ENCODE results near the gene CYP1A1.
"Not testable (repeated sequence)": the region's sequence is repeated elsewhere in the genome, so short reads cannot be mapped to it uniquely, and the experiment has no call there.

Gene CYP1A1

DNA sequence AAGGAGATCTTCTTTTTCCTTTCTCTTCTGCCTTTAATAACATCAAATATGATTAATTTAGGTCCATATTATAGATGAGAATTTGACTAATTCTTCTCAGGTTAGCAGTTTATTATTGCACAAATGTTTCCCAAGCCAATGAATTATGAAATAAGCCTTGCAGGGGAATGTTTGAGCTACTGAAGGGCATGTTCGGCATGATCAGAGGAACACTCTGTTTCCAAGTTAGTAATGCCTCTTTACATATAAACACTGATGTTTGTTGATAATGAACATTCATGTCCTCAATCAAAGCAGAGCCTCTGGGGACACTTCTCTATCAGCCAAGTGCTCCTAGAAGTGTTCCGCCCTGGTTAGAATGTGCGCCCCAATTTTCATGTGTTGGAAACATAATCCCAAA is 10.0 kb upstream of the CYP1A1 start:
- no peak for DNase-seq

DNA sequence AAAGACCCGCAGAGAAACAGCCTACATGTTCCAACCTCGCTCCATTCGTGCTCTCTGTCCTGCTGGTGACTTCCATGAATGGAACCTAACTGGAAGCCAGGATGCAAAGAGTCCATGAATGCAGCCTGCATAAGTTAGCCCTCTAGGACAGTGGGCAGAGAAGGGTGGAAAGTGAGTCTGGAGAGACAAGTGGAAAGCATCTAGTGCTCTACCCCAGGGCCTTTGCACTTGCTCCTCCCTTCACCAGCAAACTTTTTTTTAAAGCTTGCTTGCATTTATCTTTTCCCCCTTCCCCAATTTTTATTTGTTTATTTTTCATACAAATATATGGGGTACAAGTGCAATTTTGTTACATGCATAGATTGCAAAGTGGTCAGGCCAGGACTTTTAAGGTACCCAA is 7.9 kb upstream of the CYP1A1 start:
- DNase-seq, result no peak

DNA sequence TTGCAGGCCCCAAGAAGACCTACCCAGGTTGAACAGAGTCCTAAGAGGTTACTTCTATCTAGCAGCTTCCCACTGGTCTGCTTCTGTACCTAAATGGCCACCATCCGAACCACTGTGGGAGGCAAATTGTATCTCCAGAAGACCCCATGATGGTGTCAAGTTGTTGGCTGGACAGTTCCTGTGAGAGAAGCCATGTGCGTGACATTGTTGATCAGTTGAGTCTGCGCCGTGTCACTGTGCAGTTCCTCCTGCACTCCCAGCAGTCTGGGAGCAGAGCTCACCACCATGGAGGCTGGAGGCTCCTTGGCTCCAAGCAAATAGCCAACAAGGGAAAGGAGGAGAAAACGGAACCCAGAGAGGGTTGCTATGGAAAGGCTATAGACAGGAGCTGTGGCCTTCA is 7.5 kb upstream of the CYP1A1 start:
- no peak for DNase-seq

DNA sequence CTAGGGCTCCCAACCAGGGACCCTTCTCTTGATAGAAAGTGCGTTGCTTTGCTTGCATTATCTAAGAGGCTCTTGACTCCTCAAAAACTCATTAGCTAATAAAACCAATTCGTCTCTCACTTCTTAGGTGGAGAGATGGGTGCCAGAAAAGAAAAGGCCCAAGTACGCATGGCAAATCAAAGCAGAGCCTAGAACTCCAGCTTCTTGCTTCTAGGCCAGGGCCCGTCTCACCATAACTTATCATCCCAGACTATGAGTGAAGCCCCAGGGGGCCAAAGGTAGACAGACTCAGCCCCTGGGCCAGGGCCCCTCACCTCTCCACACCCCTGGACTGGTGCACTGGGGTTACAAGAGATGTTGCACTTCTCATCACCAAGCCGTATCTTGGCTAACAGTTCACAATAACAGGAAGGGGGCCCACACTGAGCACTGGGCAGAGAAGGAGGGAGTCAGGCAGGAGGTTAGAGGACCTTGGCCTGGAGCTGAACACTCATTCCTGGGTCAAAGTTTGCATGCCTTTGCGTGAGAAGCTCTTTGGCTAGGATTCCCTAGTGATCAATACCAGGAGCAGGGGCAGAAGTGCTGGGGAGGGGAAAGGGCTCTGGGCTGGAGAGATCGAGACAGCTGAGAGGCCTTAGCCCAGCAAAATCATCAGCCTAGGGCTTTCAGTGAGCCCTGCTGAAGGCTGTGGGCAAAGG is 5.4 kb upstream of the CYP1A1 start:
- DNase-seq, result no peak

DNA sequence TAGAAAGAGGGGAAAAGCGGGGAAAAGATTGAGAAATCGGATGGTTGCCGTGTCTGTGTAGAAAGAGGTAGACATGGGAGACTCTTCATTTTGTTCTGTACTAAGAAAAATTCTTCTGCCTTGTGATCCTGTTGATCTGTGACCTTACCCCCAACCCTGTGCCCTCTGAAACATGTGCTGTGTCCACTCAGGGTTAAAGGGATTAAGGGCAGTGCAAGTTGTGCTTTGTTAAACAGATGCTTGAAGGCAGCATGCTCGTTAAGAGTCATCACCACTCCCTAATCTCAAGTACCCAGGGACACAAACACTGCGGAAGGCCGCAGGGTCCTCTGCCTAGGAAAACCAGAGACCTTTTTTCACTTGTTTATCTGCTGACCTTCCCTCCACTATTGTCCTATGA is 4.0 kb upstream of the CYP1A1 start:
- DNase-seq, result not testable (repeated sequence)

DNA sequence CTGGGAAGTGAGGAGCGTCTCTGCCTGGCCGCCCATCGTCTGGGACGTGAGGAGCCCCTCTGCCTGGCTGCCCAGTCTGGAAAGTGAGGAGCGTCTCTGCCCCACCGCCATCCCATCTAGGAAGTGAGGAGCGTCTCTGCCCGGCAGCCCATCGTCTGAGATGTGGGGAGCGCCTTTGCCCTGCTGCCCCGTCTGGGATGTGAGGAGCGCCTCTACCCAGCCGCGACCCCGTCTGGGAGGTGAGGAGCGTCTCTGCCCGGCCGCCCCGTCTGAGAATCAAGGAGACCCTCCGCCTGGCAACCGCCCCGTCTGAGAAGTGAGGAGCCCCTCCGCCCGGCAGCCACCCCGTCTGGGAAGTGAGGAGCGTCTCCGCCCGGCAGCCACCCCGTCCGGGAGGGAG is 3.4 kb upstream of the CYP1A1 start:
- DNase-seq, result not testable (repeated sequence)

DNA sequence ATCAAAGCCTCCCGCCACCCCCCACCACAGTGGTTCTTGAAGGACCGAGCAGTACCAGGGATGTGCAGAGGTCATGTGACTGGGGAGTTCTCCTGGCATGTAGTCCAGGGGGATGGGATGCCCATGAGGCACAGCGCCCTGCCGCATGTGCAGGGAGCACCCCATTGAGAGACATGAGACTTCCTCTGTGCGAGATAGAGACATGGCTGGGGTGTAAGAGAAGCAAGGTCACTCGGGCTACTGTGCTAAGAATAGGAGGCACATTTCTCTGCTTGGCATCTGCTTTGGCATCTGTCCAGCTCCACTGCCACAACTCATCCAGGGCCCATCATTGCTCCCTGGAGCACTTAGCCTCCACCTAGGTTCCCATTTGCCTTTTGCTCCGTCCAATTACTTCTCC is 2.4 kb upstream of the CYP1A1 start:
- DNase-seq, result no peak

DNA sequence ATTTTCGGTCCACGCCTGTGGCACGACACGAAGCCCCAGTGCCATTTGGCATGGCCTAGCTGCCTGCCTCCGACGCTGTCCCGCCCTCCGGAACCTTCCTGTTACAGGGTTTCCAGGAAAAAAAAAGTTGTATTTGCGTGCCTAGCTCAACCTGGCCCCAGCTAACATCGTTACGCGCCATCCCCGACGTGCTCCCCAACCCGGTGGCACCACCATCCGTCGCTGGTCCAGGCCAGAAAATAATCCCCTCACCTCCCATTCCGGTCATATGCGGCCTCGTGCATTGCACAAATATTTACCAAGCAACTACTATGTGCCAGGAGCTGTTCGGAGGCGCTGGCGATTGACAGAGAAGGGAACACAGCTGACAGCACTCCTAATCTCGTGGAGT is 1.4 kb upstream of the CYP1A1 start:
- DNase-seq, result no peak

DNA sequence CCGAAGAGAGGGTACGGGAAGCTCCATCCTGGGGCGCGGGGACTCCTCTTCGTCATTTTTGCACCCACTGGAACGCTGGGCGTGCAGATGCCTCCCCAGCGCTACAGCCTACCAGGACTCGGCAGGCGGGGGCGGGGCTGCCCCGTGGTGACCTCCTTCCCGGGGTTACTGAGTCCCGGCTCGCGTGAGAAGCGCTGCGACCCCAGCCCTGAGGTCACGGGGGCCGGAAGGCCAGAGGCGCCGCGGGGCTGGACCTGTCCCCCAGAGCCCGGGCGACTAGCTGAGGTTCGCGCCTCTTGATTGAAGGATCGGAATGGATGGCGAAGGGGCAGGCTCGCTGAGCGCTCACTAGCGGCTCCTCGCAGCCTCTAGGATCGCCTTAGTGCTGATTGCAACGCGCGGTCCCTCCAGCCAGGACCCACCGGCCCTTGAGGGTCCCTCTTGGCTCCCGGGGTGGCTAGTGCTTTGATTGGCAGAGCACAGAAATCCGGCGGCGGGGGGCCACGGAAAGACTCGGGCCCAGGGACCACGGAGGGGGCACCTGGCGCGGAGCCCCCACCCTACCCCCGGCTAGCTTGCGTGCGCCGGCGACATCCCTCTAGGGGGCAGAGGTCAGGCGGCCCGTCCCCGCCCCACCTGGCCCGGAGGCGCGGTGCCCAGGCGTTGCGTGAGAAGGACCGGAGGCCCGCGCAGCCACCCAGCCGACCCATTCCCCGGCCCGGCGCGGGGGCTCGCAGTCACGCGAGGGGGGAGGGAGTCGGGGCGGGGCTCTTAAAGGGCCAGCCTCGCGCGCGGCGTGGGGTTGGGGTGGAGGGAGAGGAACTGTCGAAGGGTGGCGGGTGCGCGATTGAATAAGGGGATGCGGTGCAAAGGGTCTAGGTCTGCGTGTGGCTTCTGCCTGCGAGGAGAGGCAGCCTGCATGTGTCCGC is 781 bp upstream of the CYP1A1 start:
- peak in 1 of 2 donors; percentile 42 for DNase-seq

DNA sequence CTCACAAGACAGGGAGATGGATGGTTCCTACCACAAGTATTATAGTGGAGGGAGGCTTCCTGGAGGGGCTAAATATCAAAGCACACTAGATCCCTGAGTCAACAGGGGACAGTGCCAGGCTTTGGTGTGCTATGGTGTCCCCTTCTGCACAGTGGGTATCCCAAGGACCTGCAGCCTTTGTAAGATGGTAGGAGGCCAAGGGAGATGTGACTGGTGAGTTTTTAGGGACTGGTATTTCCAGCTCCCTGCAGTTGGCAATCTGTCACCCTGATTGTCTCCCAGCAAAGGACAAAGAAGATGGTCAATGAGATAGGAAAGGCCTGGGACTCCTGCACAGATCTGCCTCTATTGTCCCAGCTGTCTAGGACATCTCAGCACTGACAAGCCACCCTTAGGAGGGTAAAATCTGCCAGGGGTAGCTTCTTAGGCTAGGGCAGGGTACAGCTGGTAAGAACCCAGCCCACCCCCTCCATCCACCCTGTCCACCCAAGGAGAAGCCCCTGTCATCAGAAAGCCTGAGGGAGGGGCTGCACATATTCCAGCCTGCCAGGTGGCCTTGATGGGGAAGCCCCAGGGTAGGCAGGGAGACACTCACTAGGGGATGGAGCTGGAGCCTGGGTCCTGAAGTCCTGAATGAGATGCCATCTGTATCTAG is 631 bp downstream of the CYP1A1 start:
- DNase-seq, result no peak

DNA sequence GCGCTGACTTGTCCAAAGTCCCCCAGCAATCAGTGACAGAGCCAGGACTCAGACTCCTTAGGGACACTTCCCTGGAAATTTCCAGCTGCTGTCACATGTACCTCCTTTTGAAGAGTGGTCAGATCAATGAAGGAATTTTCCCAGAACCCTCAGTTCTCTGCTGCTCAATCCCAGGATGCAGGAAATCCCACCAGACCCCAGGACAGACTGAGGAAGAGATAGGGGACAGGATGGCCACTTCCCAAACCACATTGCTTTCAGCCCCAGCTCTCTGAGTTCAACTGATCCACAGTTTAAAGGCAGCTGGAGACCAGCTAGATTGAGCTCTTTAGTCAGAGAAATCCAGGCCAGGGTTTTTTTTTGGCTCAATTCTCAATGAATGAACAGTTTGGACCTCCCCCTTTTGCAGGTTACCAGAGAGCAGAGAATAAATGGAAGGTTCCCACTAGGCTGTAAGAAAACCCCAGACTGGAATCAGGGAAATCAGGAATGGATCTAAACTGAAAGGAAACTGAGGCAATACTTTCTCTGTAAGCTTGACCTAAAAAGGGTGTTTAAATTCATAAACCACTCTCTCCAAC is 1.5 kb downstream of the CYP1A1 start:
- no peak for DNase-seq

DNA sequence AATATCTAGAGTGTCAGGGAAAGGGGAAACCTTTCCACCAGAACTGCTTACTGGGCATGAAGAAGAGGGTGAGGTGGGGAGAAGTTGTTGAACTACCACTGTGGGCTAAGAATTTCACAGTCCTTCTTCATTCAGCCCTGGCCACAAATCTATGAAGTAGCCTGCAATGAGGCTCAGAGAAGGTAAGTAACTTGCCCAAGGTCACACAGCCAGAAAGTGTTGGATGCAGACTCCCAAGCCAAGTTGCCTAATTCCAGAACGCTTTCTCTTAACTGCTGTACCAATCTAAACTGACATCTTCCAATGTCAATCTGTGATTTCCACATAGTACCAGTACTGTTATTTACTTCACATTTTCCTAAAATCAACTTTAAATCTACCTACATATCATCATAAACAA is 2.1 kb downstream of the CYP1A1 start:
- DNase-seq, result no peak

DNA sequence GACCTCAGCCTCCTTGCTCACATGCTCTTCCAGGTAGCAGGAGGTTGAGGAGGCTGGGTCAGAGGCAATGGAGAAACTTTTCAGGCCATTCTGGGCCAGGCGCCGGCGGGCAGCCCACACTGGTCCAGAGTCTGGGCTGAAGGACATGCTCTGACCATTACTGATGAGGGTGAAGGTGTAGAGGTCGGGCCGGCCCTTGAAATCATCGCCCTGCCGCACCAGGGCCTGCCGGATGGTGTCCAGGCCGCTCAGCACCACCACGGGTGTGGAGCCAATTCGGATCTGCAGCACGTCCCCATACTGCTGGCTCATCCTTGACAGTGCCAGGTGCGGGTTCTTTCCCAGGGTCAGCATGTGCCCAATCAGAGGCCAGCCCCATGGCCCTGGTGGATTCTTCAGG is 2.7 kb downstream of the CYP1A1 start:
- no peak for DNase-seq

DNA sequence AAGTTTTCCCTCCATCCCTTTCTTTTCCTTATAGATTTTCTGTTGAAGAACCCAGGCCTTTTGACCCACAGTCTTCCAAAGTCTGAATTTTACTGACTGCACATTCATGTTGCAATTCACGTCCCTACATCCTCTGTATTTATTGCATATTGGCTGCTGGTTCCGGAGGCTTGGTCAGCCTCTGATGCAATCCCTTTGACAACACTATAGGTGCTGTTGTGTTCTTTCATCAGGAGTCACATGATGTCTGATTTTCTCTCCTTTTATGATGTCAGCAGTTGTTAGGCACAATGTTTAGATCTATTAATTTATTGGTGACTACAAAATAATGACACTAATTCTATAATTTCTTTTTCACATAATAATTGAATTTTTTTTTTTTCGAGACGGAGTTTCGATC is 8.7 kb downstream of the CYP1A1 start:
- DNase-seq, result peak; percentile 57 to 75

DNA sequence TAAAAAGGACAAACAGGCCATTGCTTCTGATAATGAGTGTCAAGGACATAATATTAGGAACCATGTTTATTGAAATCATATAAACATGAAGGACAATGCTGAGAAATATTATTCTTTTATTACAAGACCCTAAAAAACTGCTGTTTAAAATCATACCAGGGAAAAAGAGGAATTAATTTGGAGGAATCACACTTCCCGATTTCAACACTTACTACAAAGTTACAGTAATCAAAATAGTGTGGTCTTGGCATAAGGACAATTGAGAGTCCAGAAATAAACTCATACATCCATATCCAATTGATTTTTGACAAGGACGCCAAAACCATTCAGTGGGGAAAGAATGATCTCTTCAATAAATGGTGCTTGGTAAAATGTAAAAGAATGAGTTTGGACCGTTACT is 13.0 kb downstream of the CYP1A1 start:
- DNase-seq, result peak in 1 of 2 donors; percentile 75

DNA sequence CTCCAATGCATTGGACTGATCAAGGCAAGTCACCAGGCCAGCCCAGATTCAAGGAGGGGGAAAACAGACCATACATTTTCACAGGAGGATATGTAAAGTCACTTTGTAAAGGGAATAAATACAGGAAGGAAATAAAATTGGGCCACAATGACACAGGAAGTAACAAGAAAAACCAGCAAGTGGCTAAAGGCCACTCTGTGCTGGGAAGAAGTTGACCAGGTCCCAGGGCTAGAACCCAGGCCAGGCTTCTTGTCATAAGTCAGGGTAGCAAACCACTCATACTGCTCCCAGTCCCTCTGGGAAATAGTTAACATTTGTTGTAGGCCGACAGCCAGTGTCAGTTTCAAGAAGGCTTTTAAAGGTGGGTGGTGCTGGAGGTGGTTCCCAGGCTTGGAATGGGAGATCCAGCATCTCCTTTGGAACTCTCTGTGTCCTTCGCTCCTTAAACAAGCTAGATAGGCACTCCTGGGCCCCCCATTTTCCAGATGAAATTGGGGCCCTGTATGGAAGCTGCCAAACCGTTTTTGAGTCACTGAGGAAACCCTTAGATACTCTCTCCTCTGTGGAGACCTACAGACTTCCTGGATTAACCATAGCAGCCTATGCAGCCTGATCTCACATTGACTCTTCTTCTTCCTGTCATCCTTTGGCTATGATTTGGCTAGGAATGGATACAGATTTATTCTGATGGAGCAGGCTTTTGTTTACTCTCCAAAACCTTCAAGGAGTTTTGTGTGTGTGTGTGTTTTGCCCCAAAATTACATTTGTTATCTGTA is 14.8 kb downstream of the CYP1A1 start:
- DNase-seq, result peak in 1 of 2 donors; percentile 39

DNA sequence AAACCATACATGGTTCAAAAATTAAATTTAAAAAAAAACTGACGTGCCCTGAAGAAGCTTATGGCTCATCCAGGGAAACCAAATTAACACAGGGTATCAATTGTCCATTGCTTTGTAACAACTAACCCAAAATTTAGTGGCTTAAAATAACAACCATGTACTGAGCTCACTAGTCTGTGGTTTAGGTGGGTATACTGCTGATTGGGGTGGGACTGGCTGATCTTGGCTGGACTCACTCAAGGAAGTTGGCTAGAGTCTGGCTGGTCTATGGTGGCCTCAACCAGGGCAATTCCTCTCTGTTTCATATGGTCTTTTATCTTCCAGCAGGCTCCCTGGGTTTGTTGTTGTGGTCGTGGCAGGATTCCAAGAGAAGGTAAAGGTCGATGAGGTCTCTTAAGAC is 15.4 kb downstream of the CYP1A1 start:
- DNase-seq, result no peak

DNA sequence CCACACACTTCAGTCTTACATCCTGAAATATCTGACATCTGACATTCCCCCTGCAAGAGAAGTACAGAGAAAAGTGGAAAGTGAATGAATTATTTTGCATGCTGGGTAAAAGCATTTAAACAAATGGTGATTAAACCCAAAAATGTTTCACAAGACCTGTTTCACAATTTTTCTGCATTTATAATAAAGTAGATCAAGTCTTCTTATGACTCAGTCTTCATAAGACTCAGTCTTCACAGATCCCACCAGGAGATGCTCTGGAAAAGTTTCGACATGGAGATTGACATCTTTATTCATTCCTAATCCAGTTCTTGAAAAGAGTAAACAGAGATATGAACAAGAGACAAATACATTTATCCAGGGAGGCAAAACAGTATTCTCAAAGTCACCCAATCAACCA is 16.3 kb downstream of the CYP1A1 start:
- peak in 1 of 2 donors; percentile 56 for DNase-seq

DNA sequence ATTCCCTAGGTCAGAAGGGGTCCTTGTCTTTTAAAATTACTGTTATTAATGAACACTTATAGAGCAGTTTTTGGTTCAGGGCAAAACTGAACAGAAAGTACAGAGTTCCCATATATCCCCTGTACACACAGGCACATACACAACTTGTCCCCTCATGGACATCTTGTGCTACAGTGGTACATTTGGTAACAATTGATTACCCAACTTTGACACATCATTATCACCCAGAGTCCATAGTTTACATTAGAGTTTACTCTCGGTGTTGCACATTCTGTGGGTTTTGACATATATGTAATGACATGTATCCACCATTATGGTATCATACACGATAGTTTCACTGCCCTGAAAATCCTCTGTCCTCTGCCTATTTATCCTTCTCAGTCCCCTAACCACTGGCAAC is 28.5 kb downstream of the CYP1A1 start:
- no peak for DNase-seq

DNA sequence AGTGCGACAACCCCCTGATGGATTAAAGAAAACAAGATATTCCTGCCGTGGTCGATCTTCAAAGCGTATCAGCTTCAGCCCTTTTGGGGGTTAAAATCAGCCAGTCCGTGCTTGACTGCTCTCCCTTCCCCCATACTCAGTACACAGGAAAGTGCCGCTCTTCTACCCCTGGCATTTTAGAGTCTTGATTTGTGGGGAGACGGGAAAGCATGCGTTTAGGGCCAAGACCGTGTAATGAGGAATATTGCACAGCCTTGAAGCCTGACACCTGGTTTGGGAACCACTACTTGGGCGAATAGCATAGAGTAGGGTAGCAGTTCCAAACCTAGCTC is 29.0 kb downstream of the CYP1A1 start:
- DNase-seq, result no peak

DNA sequence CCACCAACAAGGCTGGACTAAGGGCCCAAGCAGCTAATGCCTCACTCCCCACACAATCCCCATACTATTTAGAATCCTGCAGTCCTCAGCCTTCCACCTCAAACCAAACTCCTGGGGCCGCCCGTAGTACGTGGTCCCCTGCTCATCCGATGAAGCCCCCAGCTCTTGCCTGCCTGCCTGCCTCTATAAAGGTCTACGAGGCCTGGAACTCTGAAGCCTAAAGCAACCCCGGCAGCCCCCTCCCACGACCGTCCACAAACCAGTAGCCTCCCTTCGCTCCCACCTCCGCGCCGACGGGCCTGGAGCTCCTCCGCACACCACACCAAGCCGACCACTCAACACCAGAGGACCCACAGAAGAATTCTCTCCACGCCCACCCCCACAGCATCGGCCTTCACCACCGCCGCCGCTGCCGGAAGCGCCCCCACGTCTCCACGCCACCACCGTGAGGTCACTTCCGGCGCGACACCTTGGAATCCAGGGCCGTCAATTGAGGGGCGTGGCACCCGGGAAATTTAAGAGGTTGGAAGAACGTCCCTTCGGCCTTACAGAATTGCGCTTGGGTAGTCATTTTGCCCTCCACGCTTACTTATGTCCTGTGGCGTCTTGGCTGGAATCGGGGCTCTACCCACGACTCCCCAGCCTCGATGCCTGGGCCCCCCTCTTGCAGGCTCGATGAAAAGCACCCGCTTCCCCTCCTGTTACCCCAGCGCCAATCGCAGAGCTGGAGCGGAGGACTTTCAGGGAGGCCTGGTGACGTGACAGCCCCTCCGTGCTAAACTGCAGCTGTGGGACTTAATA is 29.5 kb downstream of the CYP1A1 start, which contains the start of gene EDC3:
TSS of gene EDC3 (minus strand) at position 428 of the 801 bp plus-strand sequence. CDS start 20,900 bp downstream, outside the sequence.
- DNase-seq, result peak; percentile 78 to 89

All from inflammatory macrophage (primary cell).